Stimulated activated naive CD8-positive, alpha-beta T cell treated with anti-CD3 and anti-CD28 coated beads, Interleukin-15, Interleukin-2, amounts not matched to agents 100 ng/mL and 50 ng/mL, for 24 hours (primary cell): ENCODE results near the gene TPPP3.

Experiments used
- H3K27ac Mint-ChIP-seq: one replicate; pipeline ENCODE4 v1.8.0; 2021; ENCODE audit warnings: mild to moderate bottlenecking, mixed read lengths
- H3K27me3 Mint-ChIP-seq: one replicate; pipeline ENCODE4 v1.8.0; 2021; ENCODE audit warnings: mixed read lengths
- H3K36me3 Mint-ChIP-seq: one replicate; pipeline ENCODE4 v1.8.0; 2021; ENCODE audit warnings: low read depth, mixed read lengths
- H3K4me1 Mint-ChIP-seq: one replicate; pipeline ENCODE4 v1.8.0; 2021; ENCODE audit warnings: low read depth, mixed read lengths
- H3K4me3 Mint-ChIP-seq: one replicate; pipeline ENCODE4 v1.8.0; 2021; ENCODE audit warnings: mild to moderate bottlenecking, mixed read lengths
- H3K9me3 Mint-ChIP-seq: one replicate; pipeline ENCODE4 v1.8.0; 2021; ENCODE audit warnings: mixed read lengths

The TPPP3 gene

DNA sequence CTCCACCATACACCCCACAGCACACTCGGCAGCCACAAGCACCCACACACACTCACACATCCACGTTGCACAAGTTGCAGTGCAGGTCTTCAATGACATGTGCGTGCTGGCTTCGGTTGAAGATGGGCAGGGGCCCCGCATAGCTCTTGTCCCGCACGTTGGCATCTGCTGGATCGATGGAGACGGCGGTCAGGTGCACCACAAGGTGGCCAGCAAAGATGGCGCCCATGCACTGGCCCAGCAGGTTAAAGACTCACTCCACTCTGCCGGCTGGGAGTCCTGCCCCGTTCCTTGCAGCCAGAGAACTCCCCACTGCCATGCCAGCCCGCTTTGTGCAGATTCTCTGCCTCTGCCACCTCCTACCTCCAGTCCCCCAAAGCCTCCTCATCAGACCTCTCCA is 7.6 kb upstream of the TPPP3 start:
- Mint-ChIP-seq H3K9me3 (no peaks in the 10 kb centered on the region), H3K36me3 (no peaks in the 10 kb centered on the region), H3K4me3 (no peak overlapping the region), H3K27me3 (peaks cover 4% of the 10 kb centered on the region), H3K27ac (no peak overlapping the region), H3K4me1 (no peaks in the 10 kb centered on the region)

DNA sequence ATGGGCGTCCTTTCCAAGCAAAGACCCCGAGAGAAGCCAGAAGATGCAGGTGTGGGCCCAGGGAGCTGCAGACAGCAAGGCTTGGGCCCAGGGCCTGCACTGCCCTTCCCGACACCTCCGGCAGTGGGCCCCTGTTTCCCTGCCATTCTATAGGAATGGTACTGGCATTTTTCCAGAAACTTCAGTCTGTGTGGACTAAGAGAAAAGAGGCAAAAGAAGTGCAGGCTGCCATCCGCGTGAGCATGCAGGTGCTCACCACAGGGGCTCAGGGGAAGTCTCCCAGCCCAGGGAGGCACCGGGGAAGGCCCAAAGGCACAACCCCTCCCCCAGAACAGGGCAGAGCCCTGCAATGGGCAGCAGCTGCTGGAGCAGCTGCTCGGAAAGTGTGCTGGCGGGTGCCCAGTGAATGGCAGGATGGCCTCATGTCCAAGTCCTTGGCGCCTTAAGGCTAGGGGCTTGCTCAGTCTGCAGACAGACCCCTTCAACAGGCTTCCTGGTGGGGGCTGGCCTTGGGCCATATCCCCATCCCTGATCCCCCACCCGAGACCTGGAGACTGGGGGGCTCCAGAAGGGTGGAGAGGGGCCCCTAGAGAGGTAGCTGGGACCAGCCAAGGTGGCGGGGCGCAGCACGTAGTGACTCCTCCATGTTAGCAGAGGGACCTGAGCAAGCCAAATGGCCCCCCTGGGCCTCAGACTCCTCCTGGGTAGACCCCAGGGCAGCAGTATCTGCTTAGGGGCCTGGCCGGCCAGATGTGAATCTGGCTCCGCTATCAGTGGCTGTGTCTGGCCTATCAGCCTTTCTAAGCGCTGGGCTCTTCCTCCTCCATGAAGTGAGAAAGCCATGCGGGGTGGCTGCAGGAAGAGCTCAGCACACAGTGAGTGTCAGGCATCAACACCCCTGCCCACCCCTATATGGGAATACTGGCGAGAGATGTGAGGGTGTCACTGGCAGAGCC is 6.7 kb upstream of the TPPP3 start:
- peaks cover 12% of the 10 kb centered on the region for H3K27me3 Mint-ChIP-seq
- no peaks in the 10 kb centered on the region for H3K9me3 Mint-ChIP-seq
- no peak overlapping the region for H3K4me3 Mint-ChIP-seq
- H3K27ac Mint-ChIP-seq = no peak overlapping the region
- H3K36me3 Mint-ChIP-seq = no peaks in the 10 kb centered on the region
- peaks cover 4% of the 10 kb centered on the region for H3K4me1 Mint-ChIP-seq

DNA sequence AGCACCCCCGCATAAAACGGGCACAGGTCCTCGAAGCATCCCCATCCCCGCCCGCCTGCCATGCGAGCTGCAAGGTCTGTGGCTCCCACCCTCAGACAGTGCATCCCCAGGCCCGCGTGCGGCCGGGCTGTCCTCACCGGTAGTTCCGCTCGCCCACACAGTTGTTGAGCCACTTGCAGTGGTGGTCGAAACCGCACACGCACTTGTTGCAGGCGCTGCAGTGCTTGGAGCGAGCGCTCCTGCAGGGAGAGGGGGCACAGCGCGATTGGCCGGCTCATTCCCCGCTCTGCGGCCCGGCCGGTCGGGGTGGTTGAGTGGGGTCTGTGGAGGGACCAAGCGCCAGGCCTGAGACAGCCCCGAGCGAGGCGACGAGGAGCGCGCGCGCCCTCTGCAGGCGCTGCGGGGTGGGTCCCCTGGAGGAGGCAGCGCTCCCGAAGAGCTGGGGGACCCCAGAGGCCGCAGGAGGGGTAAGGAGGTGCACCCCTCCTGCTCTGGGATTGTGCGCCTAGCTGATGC is 6.0 kb upstream of the TPPP3 start:
- Mint-ChIP-seq H3K9me3 (no peaks in the 10 kb centered on the region), H3K36me3 (no peaks in the 10 kb centered on the region), H3K4me1 (peaks cover 4% of the 10 kb centered on the region), H3K27me3 (peaks cover 12% of the 10 kb centered on the region), H3K27ac (no peak overlapping the region), H3K4me3 (no peak overlapping the region)

DNA sequence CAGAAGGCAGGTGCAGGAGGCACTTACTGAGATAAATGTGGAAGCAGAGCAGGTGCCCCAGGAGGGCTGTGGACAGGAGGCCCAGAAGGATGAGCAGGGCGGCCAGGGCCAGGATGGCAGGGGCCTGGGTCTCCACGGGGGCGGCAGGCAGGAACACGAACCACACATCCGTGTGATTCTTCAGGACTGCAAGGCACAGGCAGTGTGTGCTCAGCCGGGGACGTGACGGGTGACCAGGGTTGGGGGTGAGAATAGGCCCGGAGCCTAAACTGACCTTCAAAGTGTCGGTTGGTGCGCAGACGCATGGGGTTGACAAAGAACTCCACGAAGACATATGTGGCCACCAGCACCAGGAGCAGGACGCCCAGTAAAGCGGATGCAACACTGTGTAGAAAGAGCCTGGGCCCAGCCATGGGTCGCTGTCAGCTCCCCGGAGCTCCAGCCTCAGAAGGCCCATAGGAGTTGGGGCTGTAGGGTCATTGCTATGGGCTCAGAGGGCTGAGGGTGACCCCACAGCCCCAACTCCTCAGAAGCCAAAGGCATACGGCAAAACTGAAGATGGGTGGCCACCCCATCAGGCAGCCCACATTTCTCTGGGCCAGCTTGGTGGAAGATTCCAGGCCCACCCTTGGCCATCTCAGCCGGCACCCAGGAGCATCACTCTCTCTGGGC is 5.4 kb upstream of the TPPP3 start:
- no peaks in the 10 kb centered on the region for H3K36me3 Mint-ChIP-seq
- peaks cover 9% of the 10 kb centered on the region for H3K4me1 Mint-ChIP-seq
- no peak overlapping the region for H3K27ac Mint-ChIP-seq
- H3K9me3 Mint-ChIP-seq = no peaks in the 10 kb centered on the region
- H3K4me3 Mint-ChIP-seq = no peak overlapping the region
- H3K27me3 Mint-ChIP-seq = peaks cover 18% of the 10 kb centered on the region

DNA sequence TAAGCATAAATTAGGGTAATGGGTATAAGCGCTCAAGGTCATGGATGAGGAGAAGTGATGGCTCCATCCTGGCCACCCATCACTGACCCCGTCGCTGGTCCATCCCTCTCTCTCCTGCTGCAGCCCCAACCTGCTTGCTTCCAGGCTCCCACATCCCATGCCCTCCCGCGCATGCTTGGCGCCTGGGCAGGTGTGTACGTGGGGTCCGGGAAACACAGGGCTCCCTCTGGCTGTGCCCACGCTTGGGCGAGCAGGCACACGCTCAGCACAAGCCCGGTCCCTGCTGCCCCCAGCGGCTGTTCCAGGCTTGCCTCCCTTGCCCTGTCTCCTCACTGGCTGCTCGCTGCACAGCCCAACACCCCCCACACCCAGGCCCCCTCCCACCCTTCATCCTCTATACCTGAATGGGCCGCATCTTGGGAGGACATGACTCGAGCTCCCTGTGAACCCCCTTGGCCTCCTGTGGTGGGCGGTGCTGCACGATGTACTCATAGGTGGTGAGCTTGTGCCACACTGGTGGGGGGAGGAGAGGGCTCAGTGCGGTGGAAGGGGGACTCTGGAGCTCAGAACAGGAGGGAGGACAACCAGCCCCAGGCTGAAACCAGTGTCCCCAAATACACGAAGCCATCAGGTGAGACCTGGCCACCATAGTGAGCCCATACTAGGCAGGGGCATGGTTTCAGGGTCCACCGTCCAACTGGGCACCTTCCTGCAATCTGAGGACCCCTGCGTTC is 4.7 kb upstream of the TPPP3 start:
- Mint-ChIP-seq H3K36me3 (no peaks in the 10 kb centered on the region), H3K4me1 (peaks cover 9% of the 10 kb centered on the region), H3K27ac (no peak overlapping the region), H3K27me3 (peaks cover 20% of the 10 kb centered on the region), H3K9me3 (no peaks in the 10 kb centered on the region), H3K4me3 (no peak overlapping the region)

DNA sequence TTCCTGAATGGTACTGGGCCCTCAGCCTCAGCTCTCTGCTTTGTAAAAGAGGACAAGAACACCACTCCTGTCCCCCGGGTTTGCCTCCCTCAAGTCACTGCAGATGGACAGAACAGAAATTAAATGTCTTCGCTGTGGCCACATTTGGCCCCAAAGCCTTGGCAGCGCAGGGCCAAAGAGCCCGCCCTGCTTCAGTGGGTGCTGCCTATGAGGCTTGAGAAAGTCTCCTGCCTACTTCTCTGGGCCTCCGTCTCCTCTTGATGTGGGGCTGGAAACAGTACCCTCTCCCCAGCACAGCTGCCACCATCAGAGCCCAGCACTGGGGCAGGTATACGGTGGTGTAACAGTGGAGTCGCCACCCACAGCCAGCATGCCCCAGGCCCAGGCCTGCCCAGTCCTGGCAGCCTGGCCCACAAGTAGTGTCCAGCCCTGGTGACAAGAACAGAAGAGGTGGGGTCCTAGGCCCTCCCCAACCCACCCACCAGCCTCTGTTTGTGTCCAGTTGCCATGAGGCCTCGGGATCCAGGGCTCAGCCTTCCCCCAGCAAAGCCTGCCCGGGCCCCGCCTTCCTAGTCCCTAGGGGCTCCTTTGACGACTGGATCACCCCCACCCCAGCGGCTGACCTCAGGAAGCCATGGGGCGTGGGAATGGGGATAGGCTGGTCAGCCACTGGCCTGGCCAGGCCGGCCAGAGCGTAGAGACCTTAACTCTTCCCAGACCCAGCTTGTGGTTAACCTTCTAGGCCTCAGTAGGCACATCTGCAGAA is 3.9 kb upstream of the TPPP3 start:
- H3K27ac Mint-ChIP-seq = no peak overlapping the region
- H3K9me3 Mint-ChIP-seq = no peaks in the 10 kb centered on the region
- H3K27me3 Mint-ChIP-seq = peaks cover 24% of the 10 kb centered on the region
- H3K4me1 Mint-ChIP-seq = peaks cover 9% of the 10 kb centered on the region
- H3K4me3 Mint-ChIP-seq = no peak overlapping the region
- no peaks in the 10 kb centered on the region for H3K36me3 Mint-ChIP-seq

DNA sequence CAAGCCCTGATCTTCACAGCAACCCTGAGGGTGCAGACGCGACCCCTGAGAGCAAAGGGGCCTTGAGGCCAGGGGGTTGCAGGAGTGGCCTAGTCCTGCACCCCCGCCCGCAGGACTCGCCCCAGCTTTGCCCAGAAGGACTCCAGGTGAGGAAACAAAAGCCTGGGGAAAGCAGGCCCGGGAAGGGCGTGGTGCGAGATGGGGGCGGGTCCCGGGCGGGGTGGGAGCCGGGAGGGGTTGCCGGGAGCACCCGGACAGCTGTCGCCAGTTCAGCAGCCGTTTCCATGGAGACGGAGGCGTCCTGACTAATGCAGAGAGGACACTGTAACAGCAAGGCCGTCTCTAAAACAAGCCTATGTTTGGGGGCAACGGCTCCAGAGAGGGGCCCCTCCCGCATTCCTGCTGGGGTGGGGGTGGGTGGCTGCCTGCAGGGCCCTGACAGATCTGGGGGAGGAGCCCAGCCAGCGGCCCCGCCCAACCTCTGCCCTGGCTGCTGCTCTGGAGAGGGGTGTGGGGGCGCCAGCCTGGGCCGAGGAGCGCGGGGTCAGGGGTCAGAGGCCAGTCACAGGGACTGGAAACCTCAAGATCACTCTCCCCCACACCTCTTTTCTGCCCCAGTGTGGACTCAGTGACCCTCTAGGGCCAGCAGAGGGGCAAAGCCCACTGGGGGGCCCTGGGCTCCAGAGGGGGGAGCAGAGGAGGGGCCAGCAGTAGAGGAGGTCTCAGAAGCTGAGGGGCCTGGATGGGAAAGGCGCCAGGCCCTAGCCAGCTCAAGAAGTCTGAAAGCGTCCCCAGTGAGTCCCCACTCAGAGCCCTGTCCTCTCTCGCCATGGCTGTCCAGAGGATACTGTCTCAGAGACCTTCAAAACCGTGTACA is 3.1 kb upstream of the TPPP3 start:
- Mint-ChIP-seq H3K27ac (no peak overlapping the region), H3K4me1 (peaks cover 9% of the 10 kb centered on the region), H3K27me3 (peaks cover 28% of the 10 kb centered on the region), H3K9me3 (no peaks in the 10 kb centered on the region), H3K4me3 (no peak overlapping the region), H3K36me3 (no peaks in the 10 kb centered on the region)

DNA sequence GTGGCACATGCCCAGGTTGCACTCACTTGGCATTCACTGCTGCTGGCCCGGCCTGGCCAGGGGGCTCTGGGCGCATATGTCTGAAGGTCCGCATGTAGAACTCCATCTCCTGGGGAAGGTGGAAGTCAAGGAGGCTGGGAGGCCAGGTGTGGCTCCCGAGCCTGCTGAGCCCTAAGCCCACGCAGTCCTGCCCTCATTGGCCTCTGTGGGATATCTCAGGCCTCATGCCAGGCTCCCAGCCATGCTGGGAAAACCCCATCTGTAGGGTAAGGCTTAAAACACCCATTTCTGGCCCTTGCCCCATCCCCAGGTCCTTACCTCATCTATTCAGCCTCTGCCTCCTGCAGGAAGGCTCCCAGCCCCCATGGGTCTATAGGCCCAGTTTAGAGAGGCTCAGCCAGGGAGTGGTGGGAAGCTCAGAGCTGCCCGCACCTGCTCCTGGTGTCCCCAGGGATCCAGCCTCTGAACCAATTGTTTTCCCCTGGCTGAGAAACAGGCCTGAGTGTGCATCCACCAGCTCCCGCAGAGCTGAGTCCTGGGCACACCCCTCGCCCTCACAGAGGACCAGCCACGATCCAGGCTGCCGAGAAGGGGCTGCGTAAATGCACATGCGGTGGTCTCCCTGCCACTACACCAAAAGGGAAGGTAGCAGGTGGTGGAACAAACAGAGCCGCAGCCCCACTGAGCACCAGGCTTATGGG is 2.3 kb upstream of the TPPP3 start:
- H3K4me3 Mint-ChIP-seq = no peak overlapping the region
- no peak overlapping the region for H3K27ac Mint-ChIP-seq
- no peaks in the 10 kb centered on the region for H3K36me3 Mint-ChIP-seq
- no peaks in the 10 kb centered on the region for H3K9me3 Mint-ChIP-seq
- peaks cover 28% of the 10 kb centered on the region for H3K27me3 Mint-ChIP-seq
- peaks cover 9% of the 10 kb centered on the region for H3K4me1 Mint-ChIP-seq

DNA sequence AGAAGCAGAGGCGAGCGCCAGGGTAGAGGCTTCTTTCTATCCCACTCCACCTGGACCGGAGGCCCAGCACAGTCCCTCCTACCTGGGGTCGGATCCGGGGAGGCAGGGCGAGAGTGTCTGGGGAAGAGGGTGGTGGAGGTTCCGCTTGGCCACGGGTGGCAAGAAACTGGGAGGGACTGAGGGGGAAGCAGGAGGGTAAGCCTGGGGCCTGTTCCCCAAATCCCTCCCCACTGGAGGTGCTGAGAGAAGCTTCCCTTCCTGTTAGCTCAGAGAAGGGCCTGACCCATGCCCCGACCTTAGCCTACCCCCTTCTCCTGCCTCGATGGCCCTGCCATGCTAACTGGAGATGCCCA is 1.8 kb upstream of the TPPP3 start:
- Mint-ChIP-seq H3K36me3 (no peaks in the 10 kb centered on the region), H3K27ac (no peak overlapping the region), H3K4me3 (no peak overlapping the region), H3K27me3 (peaks cover 28% of the 10 kb centered on the region), H3K4me1 (peaks cover 9% of the 10 kb centered on the region), H3K9me3 (no peaks in the 10 kb centered on the region)

DNA sequence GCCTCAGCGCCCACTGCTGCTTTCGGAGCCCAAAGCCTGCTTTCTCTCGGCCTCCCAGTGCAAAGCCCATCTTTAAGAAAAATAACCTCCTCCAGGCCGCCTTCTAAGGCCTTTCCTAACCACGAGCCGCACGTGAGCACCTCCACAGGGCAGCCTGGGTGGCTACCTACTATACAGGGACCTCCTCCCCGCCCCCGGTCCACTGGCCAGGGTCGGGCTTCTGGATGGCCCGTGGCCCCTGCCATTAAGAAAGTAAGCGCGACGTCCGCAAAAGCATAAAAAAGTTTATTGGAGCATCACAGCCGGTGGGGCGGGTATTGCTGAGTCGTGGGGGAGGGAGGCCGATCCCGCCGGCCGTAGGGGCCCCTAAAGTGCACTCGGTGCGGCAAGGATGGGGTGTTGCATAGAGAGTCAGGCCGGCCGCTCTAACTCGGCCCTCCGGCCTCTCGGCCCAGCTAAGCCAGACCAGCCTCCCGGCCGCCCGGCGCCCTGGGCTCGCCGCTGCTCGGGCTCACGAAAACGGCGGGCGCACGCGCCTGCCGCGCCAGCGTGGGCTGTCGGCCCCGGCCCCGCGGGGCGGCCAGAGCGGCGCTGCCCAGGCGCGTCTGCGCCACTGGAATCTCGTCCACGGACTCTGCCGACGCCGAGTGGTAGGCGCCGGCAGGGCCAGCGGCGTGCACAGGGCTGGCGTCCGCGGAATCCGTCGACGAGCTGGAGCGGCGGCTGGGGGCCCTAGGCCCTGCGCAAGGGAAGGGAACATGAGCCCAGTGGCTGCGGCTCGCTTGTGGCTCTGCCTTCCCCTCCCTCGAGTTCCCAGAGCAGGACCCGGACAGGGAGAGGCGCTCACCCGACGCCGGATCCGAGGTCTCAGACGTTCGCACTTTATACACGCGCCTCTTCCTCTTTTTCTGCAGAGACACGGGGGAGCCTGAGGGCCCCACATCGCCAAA is 1.1 kb upstream of the TPPP3 start:
- no peaks in the 10 kb centered on the region for H3K9me3 Mint-ChIP-seq
- no peaks in the 10 kb centered on the region for H3K36me3 Mint-ChIP-seq
- H3K4me1 Mint-ChIP-seq = peaks cover 9% of the 10 kb centered on the region
- H3K4me3 Mint-ChIP-seq = peak overlapping the region; percentile 36
- no peak overlapping the region for H3K27ac Mint-ChIP-seq
- peaks cover 28% of the 10 kb centered on the region for H3K27me3 Mint-ChIP-seq

DNA sequence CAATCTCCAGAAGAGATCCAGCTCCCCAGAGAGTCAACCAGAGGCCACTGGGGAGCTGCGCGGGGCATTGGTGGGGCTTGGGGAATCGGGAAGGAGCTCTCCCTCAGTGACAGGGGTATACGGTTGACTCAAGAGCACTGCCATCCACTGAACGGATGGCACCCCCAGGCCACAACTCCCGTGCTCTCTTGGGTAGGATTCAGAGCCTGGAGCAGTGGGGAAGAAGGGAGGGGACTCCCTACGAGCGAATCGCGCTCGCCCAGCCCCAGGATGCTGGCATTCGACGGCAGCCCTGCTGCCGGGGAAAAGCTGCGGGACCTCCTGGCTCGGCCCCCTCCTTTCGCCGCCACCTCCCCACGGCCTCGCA is 473 bp upstream of the TPPP3 start:
- Mint-ChIP-seq H3K9me3 (no peaks in the 10 kb centered on the region), H3K4me3 (peak overlapping the region; percentile 36), H3K36me3 (no peaks in the 10 kb centered on the region), H3K27me3 (peaks cover 28% of the 10 kb centered on the region), H3K4me1 (peaks cover 9% of the 10 kb centered on the region), H3K27ac (no peak overlapping the region)

DNA sequence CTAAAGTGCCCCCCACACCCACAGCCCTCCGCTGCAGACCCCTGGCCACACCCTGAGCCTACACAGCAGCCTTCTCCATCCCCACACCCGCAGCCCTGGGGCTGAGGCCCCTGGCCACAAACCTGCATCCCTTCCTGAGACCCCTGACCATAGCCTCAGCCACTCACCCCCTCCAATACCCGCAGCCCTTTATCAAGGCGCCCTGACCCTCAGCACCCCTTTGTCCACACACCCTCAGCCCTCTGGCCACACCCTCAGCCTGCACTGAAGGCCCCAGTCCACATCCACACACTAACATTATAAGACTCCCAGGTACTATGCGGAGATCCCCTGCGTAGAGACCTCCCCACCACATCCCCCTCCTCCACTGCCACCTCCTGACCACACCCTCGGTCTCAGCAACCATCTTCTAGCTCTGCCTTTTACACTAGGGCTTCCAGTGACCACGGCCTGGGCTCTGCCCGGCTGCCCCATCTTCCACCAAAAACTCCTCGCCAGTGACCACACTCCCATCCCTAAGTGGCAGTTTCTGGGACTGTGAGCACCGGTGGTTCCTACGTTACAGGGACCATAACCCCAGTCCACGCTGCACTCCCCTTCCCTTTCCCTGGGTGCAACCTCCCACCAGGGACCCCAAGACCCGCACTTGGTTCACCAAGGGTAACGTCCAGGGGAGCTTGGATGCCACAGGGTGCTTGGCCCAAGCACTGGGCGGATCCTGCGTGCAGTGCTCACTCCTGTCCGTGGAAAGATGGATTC is 818 bp downstream of the TPPP3 start:
- no peak overlapping the region for H3K27ac Mint-ChIP-seq
- H3K36me3 Mint-ChIP-seq = no peaks in the 10 kb centered on the region
- no peaks in the 10 kb centered on the region for H3K9me3 Mint-ChIP-seq
- no peak overlapping the region for H3K4me3 Mint-ChIP-seq
- H3K4me1 Mint-ChIP-seq = peaks cover 9% of the 10 kb centered on the region
- H3K27me3 Mint-ChIP-seq = peaks cover 28% of the 10 kb centered on the region
